ENCODE results near the gene PARD3B. TPM values are rescaled to one million over a fixed set of nuclear protein-coding genes. Genes with fewer than 3 reads are reported as not detected.

Gene PARD3B
- total and polyA plus RNA-seq, 2 of the 13 experiments (the other 11 are each of a cell fraction or from before 2014, with no cell fraction given): 0.71 to 2.3 TPM

DNA sequence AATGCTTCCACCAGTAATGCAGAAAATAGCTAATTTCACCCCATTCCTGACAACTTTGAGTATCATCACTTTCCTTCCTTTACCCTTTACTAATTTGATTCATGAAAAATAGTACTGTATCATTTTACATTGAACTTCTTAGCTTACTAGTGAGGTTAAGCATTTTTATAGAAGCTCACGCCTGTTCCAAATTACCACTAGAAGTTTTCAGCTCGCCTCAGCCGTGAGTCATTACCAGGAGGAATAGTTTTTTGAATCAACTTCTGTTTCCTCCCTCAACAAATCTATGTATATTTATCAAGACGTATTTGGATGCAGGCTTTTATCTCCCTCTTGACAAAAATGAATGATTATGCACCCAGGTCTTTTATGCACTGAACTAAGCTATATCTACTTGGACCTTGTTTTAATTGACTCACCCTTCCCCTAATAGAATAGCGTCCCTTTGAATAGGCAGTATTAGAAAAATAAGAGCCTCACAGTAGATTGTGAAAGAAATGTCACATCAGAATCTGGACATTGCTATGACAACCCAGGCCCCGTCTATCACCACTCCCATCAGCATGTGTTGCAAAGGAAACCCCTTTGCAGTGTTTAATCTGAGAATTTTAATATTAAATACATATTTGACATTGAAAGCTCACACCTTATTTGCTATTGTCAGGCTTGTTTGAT is 929.6 kb downstream of the PARD3B start:
- Histone ChIP-seq H3K27ac (ENCODE audit: extremely low read length, insufficient read depth, low read length) (no peak overlapping the region), H3K4me3 (replicated peaks in 1 of 3; ENCODE audit: insufficient read depth in 1 of 3, low read depth in 2 of 3, low read length in 3 of 3) (no peak overlapping the region), H3K9me3 (ENCODE audit: low read length) (no peaks in the 10 kb centered on the region), H3K4me1 (ENCODE audit: insufficient read depth, low read length) (no peaks in the 10 kb centered on the region), H3K36me3 (replicated peaks in 1 of 2; ENCODE audit: control insufficient read depth in 1 of 2, insufficient read depth in 2 of 2, low read length in 2 of 2) (no peaks in the 10 kb centered on the region), H3K4me2 (ENCODE audit: low read depth, low read length) (no peak overlapping the region), H3K9ac (ENCODE audit: insufficient read depth, low read depth, low read length) (no peak overlapping the region), H2AFZ (ENCODE audit: low read length) (no peak overlapping the region), H3K27me3 (ENCODE audit: control insufficient read depth in 1 of 2, insufficient read depth in 2 of 2, low read length in 2 of 2) (no peaks in the 10 kb centered on the region), H3K79me2 (ENCODE audit: insufficient read depth, low read length) (no peaks in the 10 kb centered on the region), H4K20me1 (ENCODE audit: insufficient read depth, low read length) (no peaks in the 10 kb centered on the region)
- DNase-seq (ENCODE audit: low spot score) (no peak), FAIRE-seq (no peak), ATAC-seq (no peak)
- in situ Hi-C loops (cut with HindIII; ENCODE audit: extremely low pct_ligation_motif_present, low pct_unique_long_range_greater_than_20kb) (no loop called here), intact Hi-C loops (cut with micrococcal nuclease; ENCODE audit: unreplicated experiment) (no loop called here)
- WGBS (ENCODE audit: low lambda C conversion rate): 33% methylated on average over 6 of the region's 6 CpGs
- TF ChIP-seq, protein P1, sequence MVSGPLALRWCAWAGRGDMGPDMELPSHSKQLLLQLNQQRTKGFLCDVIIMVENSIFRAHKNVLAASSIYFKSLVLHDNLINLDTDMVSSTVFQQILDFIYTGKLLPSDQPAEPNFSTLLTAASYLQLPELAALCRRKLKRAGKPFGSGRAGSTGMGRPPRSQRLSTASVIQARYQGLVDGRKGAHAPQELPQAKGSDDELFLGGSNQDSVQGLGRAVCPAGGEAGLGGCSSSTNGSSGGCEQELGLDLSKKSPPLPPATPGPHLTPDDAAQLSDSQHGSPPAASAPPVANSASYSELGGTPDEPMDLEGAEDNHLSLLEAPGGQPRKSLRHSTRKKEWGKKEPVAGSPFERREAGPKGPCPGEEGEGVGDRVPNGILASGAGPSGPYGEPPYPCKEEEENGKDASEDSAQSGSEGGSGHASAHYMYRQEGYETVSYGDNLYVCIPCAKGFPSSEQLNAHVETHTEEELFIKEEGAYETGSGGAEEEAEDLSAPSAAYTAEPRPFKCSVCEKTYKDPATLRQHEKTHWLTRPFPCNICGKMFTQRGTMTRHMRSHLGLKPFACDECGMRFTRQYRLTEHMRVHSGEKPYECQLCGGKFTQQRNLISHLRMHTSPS (CRISPR knock-in tag; IDR thresholded peaks at IDR 0.05; ENCODE audit: low read depth): no peak
- TF ChIP-seq HNRNPLL (IDR thresholded peaks at IDR 0.05; ENCODE audit: low read depth, low read length, poor library complexity, severe bottlenecking): no peak
- no peak for TF ChIP-seq ZNF563 (CRISPR knock-in tag; IDR thresholded peaks at IDR 0.05)
- no TSS peak for BruUV-seq (replicated peaks)
- CTCF ChIA-PET (ENCODE audit: low intra/inter-chr PET ratio, low total read pairs): no interaction called here
- POLR2A ChIA-PET: no interaction called here

DNA sequence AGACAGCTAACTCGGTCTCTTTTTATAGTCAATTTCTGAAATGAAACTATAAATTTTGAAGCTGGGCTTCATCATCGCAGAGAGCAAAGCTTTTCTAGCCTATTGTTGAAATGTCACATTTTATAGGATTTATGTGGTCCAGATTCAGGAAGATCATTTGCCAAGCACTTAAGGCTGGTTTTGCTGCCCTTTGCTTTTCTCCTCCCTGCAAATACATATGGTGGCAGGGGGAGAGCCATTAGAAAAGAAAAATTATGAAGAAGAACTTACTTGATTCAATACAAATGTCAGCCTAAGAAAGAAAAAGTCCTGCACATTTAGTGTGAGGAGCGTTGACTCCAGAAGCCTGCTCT is 930.1 kb downstream of the PARD3B start:
- BruUV-seq (replicated peaks): no TSS peak
- intact Hi-C loops (cut with micrococcal nuclease; ENCODE audit: unreplicated experiment) (no loop called here), in situ Hi-C loops (cut with HindIII; ENCODE audit: extremely low pct_ligation_motif_present, low pct_unique_long_range_greater_than_20kb) (no loop called here)
- Histone ChIP-seq H3K9ac (ENCODE audit: insufficient read depth, low read depth, low read length) (no peak overlapping the region), H3K4me1 (ENCODE audit: insufficient read depth, low read length) (no peaks in the 10 kb centered on the region), H3K9me3 (ENCODE audit: low read length) (no peaks in the 10 kb centered on the region), H3K4me2 (ENCODE audit: low read depth, low read length) (no peak overlapping the region), H2AFZ (ENCODE audit: low read length) (no peak overlapping the region), H3K4me3 (replicated peaks in 1 of 3; ENCODE audit: insufficient read depth in 1 of 3, low read depth in 2 of 3, low read length in 3 of 3) (no peak overlapping the region), H3K36me3 (replicated peaks in 1 of 2; ENCODE audit: control insufficient read depth in 1 of 2, insufficient read depth in 2 of 2, low read length in 2 of 2) (no peaks in the 10 kb centered on the region), H3K79me2 (ENCODE audit: insufficient read depth, low read length) (no peaks in the 10 kb centered on the region), H4K20me1 (ENCODE audit: insufficient read depth, low read length) (no peaks in the 10 kb centered on the region), H3K27me3 (ENCODE audit: control insufficient read depth in 1 of 2, insufficient read depth in 2 of 2, low read length in 2 of 2) (no peaks in the 10 kb centered on the region), H3K27ac (ENCODE audit: extremely low read length, insufficient read depth, low read length) (no peak overlapping the region)
- ChIA-PET CTCF (ENCODE audit: low intra/inter-chr PET ratio, low total read pairs) (no interaction called here), POLR2A (no interaction called here)
- DNase-seq (ENCODE audit: low spot score) (no peak), FAIRE-seq (no peak), ATAC-seq (no peak)
- WGBS (ENCODE audit: low lambda C conversion rate): 56% methylated on average over 3 of the region's 3 CpGs
- no peak for TF ChIP-seq SUZ12 (IDR thresholded peaks at IDR 0.05; ENCODE audit: low read depth, low read length)
- TF ChIP-seq FOXP1 (IDR thresholded peaks at IDR 0.05): no peak
- TF ChIP-seq FOXP1 (CRISPR knock-in tag; IDR thresholded peaks at IDR 0.05): no peak
- TF ChIP-seq POLR2AphosphoS5 (IDR thresholded peaks at IDR 0.05; ENCODE audit: low read depth, low read length): no peak
- TF ChIP-seq FOXK2 (IDR thresholded peaks at IDR 0.05): no peak
- TF ChIP-seq, protein P2, sequence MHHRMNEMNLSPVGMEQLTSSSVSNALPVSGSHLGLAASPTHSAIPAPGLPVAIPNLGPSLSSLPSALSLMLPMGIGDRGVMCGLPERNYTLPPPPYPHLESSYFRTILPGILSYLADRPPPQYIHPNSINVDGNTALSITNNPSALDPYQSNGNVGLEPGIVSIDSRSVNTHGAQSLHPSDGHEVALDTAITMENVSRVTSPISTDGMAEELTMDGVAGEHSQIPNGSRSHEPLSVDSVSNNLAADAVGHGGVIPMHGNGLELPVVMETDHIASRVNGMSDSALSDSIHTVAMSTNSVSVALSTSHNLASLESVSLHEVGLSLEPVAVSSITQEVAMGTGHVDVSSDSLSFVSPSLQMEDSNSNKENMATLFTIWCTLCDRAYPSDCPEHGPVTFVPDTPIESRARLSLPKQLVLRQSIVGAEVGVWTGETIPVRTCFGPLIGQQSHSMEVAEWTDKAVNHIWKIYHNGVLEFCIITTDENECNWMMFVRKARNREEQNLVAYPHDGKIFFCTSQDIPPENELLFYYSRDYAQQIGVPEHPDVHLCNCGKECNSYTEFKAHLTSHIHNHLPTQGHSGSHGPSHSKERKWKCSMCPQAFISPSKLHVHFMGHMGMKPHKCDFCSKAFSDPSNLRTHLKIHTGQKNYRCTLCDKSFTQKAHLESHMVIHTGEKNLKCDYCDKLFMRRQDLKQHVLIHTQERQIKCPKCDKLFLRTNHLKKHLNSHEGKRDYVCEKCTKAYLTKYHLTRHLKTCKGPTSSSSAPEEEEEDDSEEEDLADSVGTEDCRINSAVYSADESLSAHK (CRISPR knock-in tag; IDR thresholded peaks at IDR 0.05; ENCODE audit: borderline replicate concordance): no peak

Measured in HepG2 (cell line).